SK-N-SH (cell line): ENCODE measurements around the gene C7orf25.

Experiments
- CTCF ChIP-seq: fragments of 200-600 bp; sonication (generic); IDR thresholded peaks from 2 replicates; pipeline ENCODE4 v1.6.1; 2017; ENCODE audit warnings: antibody characterized with exemption, mild to moderate bottlenecking, moderate library complexity
- EP300 ChIP-seq, 2 experiments: IDR thresholded peaks; 2 replicates each; pipeline versions ENCODE4 v1.4.0 to v1.6.1; 2012; ENCODE audit warnings: borderline replicate concordance in 1 of 2, low read depth in 1 of 2, low read length in 1 of 2
- EZH2phosphoT487 ChIP-seq: fragments of 200-600 bp; sonication (generic); IDR thresholded peaks from 2 replicates; pipeline ENCODE4 v1.6.1; 2017; ENCODE audit warnings: low read depth, mixed run types, mild to moderate bottlenecking, antibody characterized with exemption, moderate library complexity, borderline replicate concordance
- GATA2 ChIP-seq: sonication (generic); formaldehyde crosslinking; IDR thresholded peaks from 2 replicates; pipeline ENCODE4 v1.5.0; 2020; ENCODE audit warnings: mild to moderate bottlenecking, missing genetic modification reagents
- NRF1 ChIP-seq: IDR thresholded peaks from 2 replicates; pipeline ENCODE4 v1.6.1; 2012; ENCODE audit warnings: low read depth, mild to moderate bottlenecking, low read length
- RAD21 ChIP-seq: IDR thresholded peaks from 2 replicates; pipeline ENCODE4 v1.6.1; 2012; ENCODE audit warnings: mild to moderate bottlenecking, low read length
- TAF1 ChIP-seq: IDR thresholded peaks from 2 replicates; pipeline ENCODE4 v1.6.1; 2012; ENCODE audit warnings: low read depth, mild to moderate bottlenecking, low read length, moderate library complexity, borderline replicate concordance
- TEAD4 ChIP-seq: IDR thresholded peaks from 2 replicates; pipeline ENCODE4 v1.4.0; 2012; ENCODE audit warnings: mild to moderate bottlenecking, borderline replicate concordance; ENCODE audit not compliant: insufficient read depth
- USF2 ChIP-seq: fragments of 150-350 bp; IDR thresholded peaks from 2 replicates; pipeline ENCODE4 v1.6.1; 2017; ENCODE audit warnings: antibody characterized with exemption, low read length, low read depth, borderline replicate concordance
- ZBTB33 ChIP-seq: IDR thresholded peaks from 2 replicates; pipeline ENCODE4 v1.4.0; 2012; ENCODE audit warnings: low read depth, borderline replicate concordance

- TF ChIP-seq CTCF: no peak
- TF ChIP-seq EP300 (IDR thresholded peaks at IDR 0.05; ENCODE audit: borderline replicate concordance in 1 of 2, low read depth in 1 of 2, low read length in 1 of 2): no peak
- no peak for TF ChIP-seq TEAD4
- TF ChIP-seq RAD21: no peak
- no peak for TF ChIP-seq USF2
- no peak for TF ChIP-seq GATA2
- TF ChIP-seq ZBTB33: no peak
- TF ChIP-seq NRF1: no peak
- TF ChIP-seq EZH2phosphoT487: no peak
- TF ChIP-seq TAF1: no peak
Observed at GRCh38 chr7:42906181-42906580, 5.7 kb downstream of the C7orf25 start.
